DND-41 (cell line): ENCODE data around the gene MRPL55.

Experiments used
- ATAC-seq: fragments of 200-7000 bp; cut with Tn5 transposase; 3 replicates; pipeline ENCODE4 v1.9.1; 2021; ENCODE audit warnings: low read depth; ENCODE audit not compliant: insufficient read depth
- DNase-seq: peaks from one replicate; pipeline ENCODE4 v3.0.0-alpha.2; 2020
- H2AFZ ChIP-seq: 2 replicates; pipeline ENCODE4 v1.6.0; 2012; ENCODE audit warnings: low read depth, low read length
- H3K27ac ChIP-seq: 2 replicates; pipeline ENCODE4 v1.5.1; 2012; ENCODE audit warnings: low read length, inconsistent platforms
- H3K27me3 ChIP-seq: fragments of 200-600 bp; sonication (generic); 2 replicates; pipeline ENCODE4 v1.6.0; 2012; ENCODE audit warnings: low read length, mild to moderate bottlenecking, inconsistent platforms; ENCODE audit not compliant: insufficient read depth, poor library complexity
- H3K36me3 ChIP-seq: 2 replicates; pipeline ENCODE4 v1.5.1; 2012; ENCODE audit warnings: low read length, inconsistent platforms; ENCODE audit not compliant: insufficient read depth
- H3K4me1 ChIP-seq: 2 replicates; pipeline ENCODE4 v1.5.1; 2012; ENCODE audit warnings: mild to moderate bottlenecking, low read length; ENCODE audit not compliant: insufficient read depth
- H3K4me2 ChIP-seq: 2 replicates; pipeline ENCODE4 v1.6.0; 2012; ENCODE audit warnings: mild to moderate bottlenecking, moderate library complexity, low read length, inconsistent platforms; ENCODE audit not compliant: insufficient read depth
- H3K4me3 ChIP-seq, 2 experiments: fragments of 200-600 bp in 1 of 2; shearing (Covaris generic) in 1 of 2; 2 replicates each; pipeline ENCODE4 v1.5.1; 2012 to 2016; ENCODE audit warnings: inconsistent platforms in 2 of 2, low read length in 2 of 2, mild to moderate bottlenecking in 2 of 2, low read depth in 1 of 2, moderate library complexity in 1 of 2
- H3K79me2 ChIP-seq: 2 replicates; pipeline ENCODE4 v1.6.0; 2012; ENCODE audit warnings: low read length, inconsistent platforms; ENCODE audit not compliant: insufficient read depth
- H3K9ac ChIP-seq: 2 replicates; pipeline ENCODE4 v1.6.0; 2012; ENCODE audit warnings: low read depth, mild to moderate bottlenecking, inconsistent platforms, low read length, moderate library complexity
- H3K9me3 ChIP-seq: 2 replicates; pipeline ENCODE4 v1.5.1; 2012; ENCODE audit warnings: low read length, moderate library complexity, mild to moderate bottlenecking, inconsistent platforms; ENCODE audit not compliant: insufficient read depth, severe bottlenecking
- H4K20me1 ChIP-seq: 2 replicates; pipeline ENCODE4 v1.6.0; 2012; ENCODE audit warnings: low read length; ENCODE audit not compliant: insufficient read depth
- EZH2 ChIP-seq: IDR thresholded peaks from 3 replicates; pipeline ENCODE4 v1.6.1; 2012; ENCODE audit warnings: borderline replicate concordance, low read depth, mild to moderate bottlenecking, moderate library complexity, low read length, inconsistent platforms; ENCODE audit not compliant: severe bottlenecking
- TF ChIP-seq, protein P1 (sequence below): IDR thresholded peaks from 2 replicates; pipeline ENCODE4 v1.5.1; 2012; ENCODE audit warnings: borderline replicate concordance, low read length, moderate library complexity, mild to moderate bottlenecking; ENCODE audit not compliant: poor library complexity, severe bottlenecking; ENCODE audit errors: extremely low read depth

Gene MRPL55

DNA sequence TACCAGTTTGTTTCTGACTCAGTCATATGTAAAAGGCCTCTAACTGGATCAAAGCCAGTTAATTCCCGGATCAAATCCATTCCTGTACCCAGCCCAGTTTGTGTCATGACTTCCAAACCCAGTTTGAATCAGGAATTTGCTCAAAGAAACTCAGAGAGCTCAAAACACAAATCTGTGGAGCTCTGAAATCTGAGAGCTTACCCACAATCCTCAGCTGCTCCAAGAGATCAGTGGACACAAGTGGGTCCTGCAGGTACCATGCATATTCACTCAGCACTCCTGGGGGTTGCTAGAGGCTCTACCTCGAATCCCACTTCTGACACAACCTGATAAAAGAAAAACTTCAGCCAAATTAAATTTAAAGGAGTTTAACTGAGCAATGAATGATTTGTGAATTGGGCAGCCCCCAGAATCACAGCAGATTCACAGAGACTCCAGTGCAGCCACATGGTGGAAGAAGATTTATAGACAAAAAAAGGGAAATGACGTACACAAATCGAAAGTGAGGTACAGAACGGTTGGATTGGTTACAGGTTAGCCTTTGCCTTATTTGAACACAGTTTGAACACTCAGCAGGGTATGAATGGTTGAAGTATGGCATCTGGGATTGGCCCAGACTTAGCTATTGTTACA lies 11.9 kb upstream of the MRPL55 start:
- ATAC-seq, result no peak
- no peak overlapping the region for H3K9ac ChIP-seq
- no peaks in the 10 kb centered on the region for H3K36me3 ChIP-seq
- no peaks in the 10 kb centered on the region for H4K20me1 ChIP-seq
- no peaks in the 10 kb centered on the region for H3K4me1 ChIP-seq
- no peak overlapping the region for H2AFZ ChIP-seq
- no peak overlapping the region for H3K27ac ChIP-seq
- no peak for DNase-seq
- H3K4me3 ChIP-seq, result no peak overlapping the region
- H3K9me3 ChIP-seq, result peaks cover 16% of the 10 kb centered on the region
- peaks cover 9% of the 10 kb centered on the region for H3K27me3 ChIP-seq
- TF ChIP-seq, protein P1, sequence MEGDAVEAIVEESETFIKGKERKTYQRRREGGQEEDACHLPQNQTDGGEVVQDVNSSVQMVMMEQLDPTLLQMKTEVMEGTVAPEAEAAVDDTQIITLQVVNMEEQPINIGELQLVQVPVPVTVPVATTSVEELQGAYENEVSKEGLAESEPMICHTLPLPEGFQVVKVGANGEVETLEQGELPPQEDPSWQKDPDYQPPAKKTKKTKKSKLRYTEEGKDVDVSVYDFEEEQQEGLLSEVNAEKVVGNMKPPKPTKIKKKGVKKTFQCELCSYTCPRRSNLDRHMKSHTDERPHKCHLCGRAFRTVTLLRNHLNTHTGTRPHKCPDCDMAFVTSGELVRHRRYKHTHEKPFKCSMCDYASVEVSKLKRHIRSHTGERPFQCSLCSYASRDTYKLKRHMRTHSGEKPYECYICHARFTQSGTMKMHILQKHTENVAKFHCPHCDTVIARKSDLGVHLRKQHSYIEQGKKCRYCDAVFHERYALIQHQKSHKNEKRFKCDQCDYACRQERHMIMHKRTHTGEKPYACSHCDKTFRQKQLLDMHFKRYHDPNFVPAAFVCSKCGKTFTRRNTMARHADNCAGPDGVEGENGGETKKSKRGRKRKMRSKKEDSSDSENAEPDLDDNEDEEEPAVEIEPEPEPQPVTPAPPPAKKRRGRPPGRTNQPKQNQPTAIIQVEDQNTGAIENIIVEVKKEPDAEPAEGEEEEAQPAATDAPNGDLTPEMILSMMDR, result no peak
- no peak for TF ChIP-seq EZH2
- H3K79me2 ChIP-seq, result no peaks in the 10 kb centered on the region
- H3K4me2 ChIP-seq, result no peak overlapping the region

DNA sequence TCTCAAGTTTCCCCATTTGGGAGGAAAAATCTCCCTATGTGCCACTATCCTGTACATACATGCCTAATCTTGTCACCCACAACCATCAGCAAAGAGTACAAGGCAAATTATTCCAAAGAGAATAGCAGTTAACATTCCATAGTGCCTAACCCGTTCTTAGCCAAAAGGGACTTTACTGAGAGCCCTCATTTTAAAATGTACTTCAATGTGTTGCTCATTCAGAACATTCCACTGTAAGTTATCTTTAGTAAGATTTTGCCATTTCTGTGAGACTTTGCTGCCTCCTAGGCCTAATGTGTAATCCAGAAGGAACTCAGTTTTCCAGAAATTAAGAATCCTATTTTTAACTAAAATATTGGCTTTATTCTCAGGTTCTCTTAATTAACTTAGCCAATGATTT lies 11.3 kb upstream of the MRPL55 start:
- Histone ChIP-seq H3K4me1 (no peaks in the 10 kb centered on the region), H3K9me3 (peaks cover 16% of the 10 kb centered on the region), H3K27me3 (peaks cover 9% of the 10 kb centered on the region), H3K4me3 (no peak overlapping the region), H2AFZ (no peak overlapping the region), H3K36me3 (no peaks in the 10 kb centered on the region), H3K79me2 (no peaks in the 10 kb centered on the region), H3K4me2 (no peak overlapping the region), H3K27ac (no peak overlapping the region), H3K9ac (no peak overlapping the region), H4K20me1 (no peaks in the 10 kb centered on the region)
- ATAC-seq, result no peak
- no peak for DNase-seq
- no peak for TF ChIP-seq EZH2
- TF ChIP-seq, protein P1, result no peak

DNA sequence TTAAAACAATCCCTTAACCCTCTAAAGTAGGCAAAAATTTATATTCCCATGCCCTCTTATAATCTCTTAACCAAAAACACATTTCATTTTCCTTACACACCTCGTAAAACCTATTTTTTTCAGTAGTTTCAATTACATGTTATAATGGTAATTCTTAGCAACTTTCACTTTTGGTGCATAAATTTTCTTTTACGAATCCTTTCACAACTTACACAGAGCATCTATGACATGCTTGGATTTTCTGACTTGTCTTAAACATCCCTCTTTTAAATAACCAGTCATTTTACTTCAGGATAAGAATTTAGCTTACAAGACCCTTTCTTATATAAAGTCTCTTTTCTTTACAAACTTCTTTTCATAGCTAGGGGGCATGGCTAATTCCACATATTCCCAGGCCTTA lies 8.9 kb upstream of the MRPL55 start:
- ATAC-seq, result no peak
- H3K36me3 ChIP-seq, result no peaks in the 10 kb centered on the region
- no peaks in the 10 kb centered on the region for H3K79me2 ChIP-seq
- no peak overlapping the region for H2AFZ ChIP-seq
- H4K20me1 ChIP-seq, result no peaks in the 10 kb centered on the region
- H3K27me3 ChIP-seq, result peaks cover 6% of the 10 kb centered on the region
- no peak overlapping the region for H3K9ac ChIP-seq
- no peaks in the 10 kb centered on the region for H3K4me1 ChIP-seq
- peaks cover 16% of the 10 kb centered on the region for H3K9me3 ChIP-seq
- H3K27ac ChIP-seq, result no peak overlapping the region
- no peak overlapping the region for H3K4me3 ChIP-seq
- no peak overlapping the region for H3K4me2 ChIP-seq
- TF ChIP-seq, protein P1, result no peak
- no peak for TF ChIP-seq EZH2
- no peak for DNase-seq
